GM18508 (cell line): ENCODE data around the gene MST1.
"Not testable (repeated sequence)": the region's sequence is repeated elsewhere in the genome, so short reads cannot be mapped to it uniquely, and the experiment has no call there.

Experiments used
- ATAC-seq: cut with Tn5 transposase; IDR thresholded peaks from one replicate; pipeline ENCODE4 v1.9.1; 2021; ENCODE audit warnings: moderate number of reproducible peaks; ENCODE audit not compliant: insufficient read depth, unreplicated experiment

MST1 gene

GRCh38 chr3:49702672-49703071, 13.4 kb upstream of the MST1 start:
- no peak for ATAC-seq

- ATAC-seq: no peak
These were observed 12.3 kb upstream of the MST1 start for GRCh38 chr3:49701388-49702077.

GRCh38 chr3:49700453-49701128, 11.3 kb upstream of the MST1 start:
- ATAC-seq: no peak

GRCh38 chr3:49700014-49700413, 10.7 kb upstream of the MST1 start:
- ATAC-seq: no peak

- ATAC-seq: no peak
These were observed 10.2 kb upstream of the MST1 start for GRCh38 chr3:49699281-49699979.

- ATAC-seq: not testable (repeated sequence)
These were observed 6.2 kb upstream of the MST1 start for GRCh38 chr3:49695350-49696015.

GRCh38 chr3:49694409-49695070, 5.3 kb upstream of the MST1 start:
- not testable (repeated sequence) for ATAC-seq

- not testable (repeated sequence) for ATAC-seq
These were observed 2.2 kb upstream of the MST1 start for GRCh38 chr3:49691481-49691880.

GRCh38 chr3:49690856-49691255, 1.6 kb upstream of the MST1 start:
- ATAC-seq: not testable (repeated sequence)

- ATAC-seq: not testable (repeated sequence)
These were observed 792 bp upstream of the MST1 start for GRCh38 chr3:49689908-49690624.

- ATAC-seq: not testable (repeated sequence)
These were observed 782 bp downstream of the MST1 start for GRCh38 chr3:49688338-49689045.

- ATAC-seq: not testable (repeated sequence)
These were observed 1.9 kb downstream of the MST1 start for GRCh38 chr3:49687424-49687795.

GRCh38 chr3:49686769-49687423, 2.4 kb downstream of the MST1 start:
- ATAC-seq: not testable (repeated sequence)

GRCh38 chr3:49686346-49686745, 2.9 kb downstream of the MST1 start:
- not testable (repeated sequence) for ATAC-seq

GRCh38 chr3:49685846-49686245, 3.4 kb downstream of the MST1 start:
- not testable (repeated sequence) for ATAC-seq

GRCh38 chr3:49685103-49685502, 4.2 kb downstream of the MST1 start:
- ATAC-seq: not testable (repeated sequence)

- ATAC-seq: not testable (repeated sequence)
These were observed 4.8 kb downstream of the MST1 start for GRCh38 chr3:49684453-49684852.

GRCh38 chr3:49683162-49683561, 6.1 kb downstream of the MST1 start:
- ATAC-seq: no peak
